Measurements from ENCODE around the gene NRXN3.

Gene NRXN3

DNA sequence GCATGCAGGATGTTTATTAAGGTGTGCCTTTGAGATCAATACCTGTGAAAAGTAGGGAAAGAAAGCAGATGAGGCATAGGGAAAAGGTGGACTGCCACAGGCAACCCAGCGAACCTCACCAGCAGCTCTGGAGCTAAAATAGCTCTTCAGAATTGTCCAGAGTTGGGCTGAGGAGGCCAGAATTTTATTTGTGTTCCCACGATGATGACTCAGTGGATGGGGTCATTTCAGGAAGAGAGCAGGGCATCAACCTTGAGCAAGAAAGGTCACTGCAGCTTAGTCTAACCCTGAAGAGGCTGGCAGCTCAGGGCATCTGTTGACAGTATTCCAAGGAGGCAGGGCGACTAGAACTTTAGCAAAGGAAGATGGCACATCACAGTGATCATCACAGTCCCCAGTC, 1345.0 kb downstream of the NRXN3 start:
- DNase-seq, result no peak

DNA sequence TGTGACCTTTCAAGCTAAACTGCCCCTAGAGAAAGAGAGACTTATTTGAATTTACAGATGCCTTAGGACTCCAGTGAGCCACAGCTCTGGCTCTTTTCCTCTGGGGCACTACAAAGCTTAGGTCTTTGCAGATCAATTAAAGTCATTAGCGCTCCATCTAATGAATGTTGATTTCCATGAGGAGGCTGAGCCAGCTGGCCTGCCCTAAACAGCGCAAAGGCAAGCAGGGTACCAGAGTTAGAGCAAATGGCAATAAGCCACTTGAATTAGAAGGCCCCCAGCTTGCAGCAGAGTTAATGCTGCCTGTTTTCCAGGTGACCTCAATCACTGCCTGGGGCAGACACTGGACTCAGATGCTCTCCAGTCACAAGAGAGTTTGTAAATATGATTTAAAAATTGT, 1345.8 kb downstream of the NRXN3 start:
- DNase-seq, result no peak

DNA sequence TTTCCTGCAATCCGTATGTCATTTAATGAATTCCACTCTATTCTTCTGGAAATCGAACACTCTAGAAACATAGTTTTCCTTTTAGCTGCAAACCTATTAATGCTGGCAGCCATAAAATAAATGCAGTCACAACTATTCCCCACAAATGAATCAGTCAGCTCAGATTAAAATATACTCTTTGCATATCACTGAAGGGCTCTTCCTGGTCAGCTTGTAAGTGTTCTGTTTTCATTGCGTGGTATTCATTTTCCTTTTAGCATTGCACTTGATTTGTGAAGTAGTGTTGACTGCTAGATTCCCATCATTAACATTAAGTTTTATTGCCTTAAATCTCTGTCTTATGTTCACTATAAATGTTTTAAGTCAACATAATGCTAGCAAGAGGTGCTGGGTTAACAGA, 1355.2 kb downstream of the NRXN3 start:
- no peak for DNase-seq

DNA sequence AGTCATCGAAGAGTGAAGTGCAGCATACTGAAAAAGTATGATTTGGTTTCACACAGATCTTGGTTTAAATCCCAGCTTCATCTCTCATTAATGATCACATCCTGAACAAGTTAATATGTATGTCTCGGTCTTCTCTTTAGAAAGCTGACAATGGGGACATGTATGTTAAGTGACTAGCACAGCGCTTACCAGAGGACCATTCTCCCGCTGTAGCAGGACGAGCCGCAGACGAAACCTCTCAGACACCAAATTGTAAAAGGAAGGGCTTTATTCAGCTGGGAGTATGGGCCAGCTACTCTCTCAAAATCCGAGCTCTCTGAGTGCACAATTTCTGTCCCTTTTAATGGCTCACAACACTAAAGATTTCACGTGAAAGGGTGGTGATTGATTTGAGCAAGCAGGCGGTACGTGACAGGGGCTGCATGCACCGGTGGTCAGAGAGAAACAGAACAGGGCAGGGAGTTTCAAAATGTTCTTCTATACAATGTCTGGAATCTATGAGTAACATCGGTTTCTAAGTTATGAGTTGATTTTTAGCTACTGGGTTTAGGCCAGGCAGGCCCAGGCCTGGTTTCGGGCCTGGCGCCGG, 1358.7 kb downstream of the NRXN3 start:
- no peak for DNase-seq

DNA sequence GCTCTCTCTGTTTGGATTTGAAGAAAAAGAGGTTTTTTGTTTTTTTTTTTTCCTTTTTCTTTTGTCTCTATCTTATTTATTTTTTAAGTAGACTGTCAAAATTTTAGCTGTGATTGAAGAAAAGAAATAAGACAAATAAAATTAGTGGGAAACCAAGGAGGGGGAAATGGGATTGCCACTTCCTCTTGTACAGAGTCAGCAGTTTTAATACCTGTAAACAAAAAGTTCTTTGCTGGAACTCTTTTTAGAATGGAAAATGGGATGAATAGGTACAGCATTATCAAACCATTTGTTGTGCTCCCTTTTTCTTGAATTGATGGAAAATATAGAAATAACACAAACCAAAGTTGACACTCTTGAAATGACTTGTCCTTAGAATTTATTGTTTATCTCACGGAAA, 1360.4 kb downstream of the NRXN3 start:
- no peak for DNase-seq

DNA sequence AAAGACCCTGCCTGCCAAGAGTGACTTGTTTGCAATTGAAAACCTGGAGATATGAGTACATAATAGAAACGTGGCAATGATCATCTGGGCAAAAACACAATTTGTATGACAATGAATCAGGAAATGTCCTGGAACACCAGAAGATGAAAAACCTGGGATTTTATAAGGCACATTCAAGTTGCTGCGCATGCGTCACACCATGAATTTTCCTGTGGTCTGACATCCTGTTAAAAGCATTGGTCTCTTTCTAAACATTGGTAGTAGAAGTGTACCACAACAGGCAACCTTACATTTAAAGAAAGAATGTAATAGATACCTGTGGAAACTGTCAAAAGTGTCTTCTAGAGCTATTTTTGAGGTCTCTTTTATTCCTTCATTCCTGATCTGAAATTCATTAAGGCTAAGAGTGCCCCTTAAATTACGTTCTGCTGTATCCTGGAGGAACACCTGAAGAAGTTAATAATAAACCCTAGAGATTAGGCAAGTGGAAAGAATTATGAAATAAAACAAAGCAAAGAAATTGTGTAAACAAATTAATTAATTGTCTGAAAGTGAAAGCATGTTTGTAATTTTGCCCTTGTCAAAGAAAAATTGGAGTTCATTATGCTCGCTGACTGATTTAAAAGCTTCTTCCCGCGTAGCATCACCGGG, 1364.7 kb downstream of the NRXN3 start:
- no peak for DNase-seq

DNA sequence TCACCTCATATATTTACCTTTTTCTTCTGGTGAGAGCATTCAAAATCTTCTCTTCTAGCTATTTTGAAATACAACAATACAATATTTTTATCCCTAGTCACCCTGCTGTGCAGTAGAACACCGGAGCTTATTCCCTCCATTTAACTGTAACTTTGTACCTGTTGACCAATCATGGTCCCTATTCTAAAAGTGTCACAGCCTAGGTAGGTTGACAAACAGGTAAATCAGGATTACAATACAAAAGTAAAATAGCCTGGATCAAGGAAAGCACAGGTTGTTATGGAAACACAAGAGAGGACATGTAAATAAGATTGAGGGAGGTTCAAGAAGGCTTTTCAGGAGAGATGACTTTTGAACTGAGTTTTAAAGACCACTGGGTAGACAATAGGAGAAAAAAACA, 1370.2 kb downstream of the NRXN3 start:
- DNase-seq, result no peak

DNA sequence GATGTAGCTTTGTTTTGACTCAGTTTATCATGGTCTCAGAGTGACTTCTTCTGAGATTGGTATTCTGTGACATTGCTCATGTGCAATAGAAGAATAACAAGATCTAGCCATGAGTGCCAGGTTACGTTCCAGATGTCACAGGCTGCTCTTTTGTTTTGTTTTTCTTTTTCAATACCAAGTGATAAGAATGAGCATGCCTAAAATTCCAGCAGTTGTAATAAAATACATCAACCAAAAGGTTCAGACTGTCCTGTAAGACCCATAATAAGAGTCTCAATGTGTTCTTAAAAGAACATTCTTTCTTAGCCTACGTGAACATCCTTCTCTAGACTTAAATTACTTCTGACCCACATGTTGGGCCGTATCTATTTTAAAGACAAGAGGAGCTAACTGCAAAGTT, 1371.9 kb downstream of the NRXN3 start:
- no peak for DNase-seq

DNA sequence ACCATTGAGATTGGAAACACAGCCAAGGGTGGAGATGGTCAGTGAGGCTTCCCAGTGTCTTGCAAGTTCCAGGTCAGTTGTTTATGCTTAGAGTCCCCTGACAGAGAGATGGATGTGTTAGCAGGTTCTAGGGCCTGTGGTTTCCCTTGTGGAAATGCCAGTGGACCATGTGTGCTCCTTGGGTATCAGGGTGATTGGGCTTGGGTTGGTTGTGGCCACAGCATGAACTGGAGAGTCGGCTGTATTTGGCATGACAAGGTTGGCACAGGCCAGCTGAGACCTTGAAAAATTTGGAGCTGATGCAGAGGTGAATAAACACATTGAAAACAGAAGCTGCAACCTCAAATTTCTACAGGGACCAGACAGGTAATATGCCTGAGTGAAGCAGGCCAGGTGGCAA, 1373.2 kb downstream of the NRXN3 start:
- DNase-seq, result no peak

DNA sequence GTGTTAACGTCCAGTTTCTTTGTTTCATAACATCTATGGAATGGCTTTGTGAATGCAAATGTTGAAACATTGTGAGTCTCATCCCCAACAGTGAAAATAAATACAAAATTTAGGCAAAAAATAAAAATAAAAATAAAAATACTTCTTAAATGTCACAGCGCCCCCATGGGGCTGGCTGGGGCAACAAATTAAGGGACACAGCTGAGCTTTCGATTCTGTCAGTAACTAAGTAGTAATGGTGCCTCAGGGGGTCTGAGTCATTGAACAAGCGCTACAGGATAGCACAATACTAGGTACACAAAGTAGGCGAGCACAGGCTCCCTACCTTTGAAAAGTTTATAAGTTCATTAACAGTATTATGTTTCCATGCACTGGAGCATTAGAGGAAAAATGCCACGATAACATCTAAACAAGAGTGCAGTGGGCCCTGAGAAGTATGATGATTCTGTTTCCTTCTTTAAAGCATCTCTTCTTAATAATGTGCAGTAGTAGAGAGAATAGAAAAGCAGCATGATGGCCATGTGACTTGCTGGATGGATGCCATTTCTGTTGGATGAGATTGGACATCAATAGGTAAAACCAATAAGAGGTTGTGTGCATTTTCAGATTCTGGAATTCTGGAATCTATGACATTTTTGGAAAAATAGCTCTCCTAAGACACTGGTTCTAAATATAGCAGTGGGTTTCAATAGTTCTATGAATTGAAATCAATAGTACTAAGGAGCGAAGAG, 1374.0 kb downstream of the NRXN3 start:
- no peak for DNase-seq

DNA sequence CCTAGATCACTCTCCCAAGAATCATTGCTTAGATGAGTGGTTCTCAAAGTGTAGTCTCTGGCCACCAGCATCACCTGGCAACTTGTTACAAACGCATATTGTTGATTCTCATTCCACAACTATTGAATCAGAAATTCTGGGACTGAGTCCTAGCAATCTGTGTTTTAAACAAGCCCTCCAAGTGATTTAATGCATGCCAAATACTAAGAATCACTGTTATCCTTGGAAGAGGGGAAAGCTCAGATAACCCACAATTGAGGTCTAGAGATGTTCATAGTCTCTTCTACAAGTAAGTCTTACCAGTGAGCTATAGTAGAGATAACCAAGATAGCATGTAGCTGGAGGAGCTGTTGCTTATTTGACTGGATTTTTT, 1374.5 kb downstream of the NRXN3 start:
- no peak for DNase-seq

DNA sequence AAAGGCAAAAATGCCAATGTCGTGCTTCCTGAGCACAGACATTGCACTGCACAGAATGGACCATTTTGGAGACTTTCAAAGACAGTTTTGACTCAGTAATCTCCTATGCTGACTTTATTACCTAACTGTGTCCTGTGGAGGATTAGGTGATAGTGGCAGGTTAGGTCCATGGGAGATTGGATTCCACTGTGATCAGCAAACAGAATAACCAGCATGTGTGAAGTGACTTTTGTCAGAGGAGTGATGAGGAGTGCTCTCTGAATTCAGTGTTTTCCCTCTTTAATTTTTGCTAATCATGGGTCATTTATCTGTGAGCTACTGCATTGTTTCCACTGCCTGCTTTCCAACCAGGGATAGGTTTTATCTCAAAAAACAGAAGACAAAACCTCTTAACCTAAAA, 1378.7 kb downstream of the NRXN3 start:
- DNase-seq, result no peak

DNA sequence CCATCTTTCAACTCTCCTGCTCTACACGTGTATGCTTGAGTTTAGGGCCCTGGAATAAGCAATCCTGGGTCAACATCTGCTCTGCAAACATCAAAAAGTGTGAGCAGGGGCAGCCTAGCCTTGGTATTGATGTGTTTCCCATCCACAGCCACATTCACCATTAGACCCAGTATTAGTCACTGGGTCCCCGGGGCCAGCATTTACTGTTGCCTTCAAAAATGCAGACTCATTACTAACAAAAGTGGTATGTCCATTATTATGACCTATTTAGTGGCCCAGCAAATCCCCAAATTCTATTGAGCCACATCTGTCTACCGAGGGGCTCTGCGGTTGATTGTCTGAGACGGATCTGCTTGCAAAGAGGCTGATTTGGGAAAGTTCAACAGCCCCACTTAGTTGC, 1379.3 kb downstream of the NRXN3 start:
- DNase-seq, result no peak

DNA sequence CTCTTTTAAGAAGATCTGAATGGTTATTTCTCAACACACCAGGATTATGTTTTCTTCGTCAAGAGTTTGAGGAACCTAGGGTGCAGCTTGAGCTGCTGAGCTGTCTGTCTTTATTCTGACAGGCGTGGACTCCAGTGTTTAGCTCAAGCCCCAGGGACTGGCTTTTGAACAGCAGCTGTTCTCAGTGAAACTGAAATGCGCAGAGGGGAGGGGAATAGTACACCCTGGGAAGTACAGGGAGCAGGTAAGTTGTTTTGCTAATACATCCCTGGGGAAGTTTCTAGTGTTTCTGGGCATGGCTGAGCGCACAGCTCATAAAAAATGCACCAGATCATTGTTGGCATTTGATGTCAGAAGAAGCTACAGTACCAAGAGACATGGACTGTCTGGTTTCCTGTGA, 1381.3 kb downstream of the NRXN3 start:
- no peak for DNase-seq

DNA sequence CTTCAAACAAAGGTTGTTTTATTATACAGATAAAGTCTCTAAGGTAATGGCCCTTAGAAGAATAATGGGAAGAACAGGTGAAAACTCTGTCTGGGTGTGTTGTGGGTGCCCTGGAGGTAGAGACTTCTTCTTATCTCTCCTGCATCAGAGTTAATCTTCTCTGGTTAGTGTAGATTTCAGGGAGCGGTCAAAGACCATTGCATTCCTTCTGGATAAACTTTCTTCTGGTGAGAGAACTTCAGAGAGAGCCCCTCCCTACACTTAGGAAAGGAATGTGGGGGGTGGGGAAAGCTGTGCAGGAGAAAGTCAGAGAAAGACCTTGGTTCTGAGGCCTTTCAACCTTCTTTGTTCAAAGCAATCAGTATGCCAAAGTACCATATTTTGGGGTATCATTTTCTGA, 1382.6 kb downstream of the NRXN3 start:
- DNase-seq, result no peak

DNA sequence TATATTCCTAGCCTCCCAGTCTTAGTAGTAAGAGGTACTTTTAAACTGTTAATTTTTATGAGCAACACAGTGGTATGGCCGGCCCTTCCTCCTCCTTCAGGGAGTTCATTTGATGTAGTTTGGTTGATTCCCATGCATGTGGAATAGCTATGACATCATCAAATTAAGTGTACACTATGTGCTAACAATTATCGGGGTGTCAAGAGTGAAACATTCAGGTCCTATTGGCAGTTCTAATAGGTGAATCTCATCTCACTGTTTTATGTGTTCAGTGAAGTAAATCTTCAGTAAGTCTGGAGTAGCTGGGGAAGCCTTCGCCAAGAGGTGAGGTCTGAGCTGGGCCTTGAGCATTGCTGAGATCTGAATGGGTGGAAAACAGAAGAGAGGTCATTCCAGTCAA, 1384.6 kb downstream of the NRXN3 start:
- no peak for DNase-seq

DNA sequence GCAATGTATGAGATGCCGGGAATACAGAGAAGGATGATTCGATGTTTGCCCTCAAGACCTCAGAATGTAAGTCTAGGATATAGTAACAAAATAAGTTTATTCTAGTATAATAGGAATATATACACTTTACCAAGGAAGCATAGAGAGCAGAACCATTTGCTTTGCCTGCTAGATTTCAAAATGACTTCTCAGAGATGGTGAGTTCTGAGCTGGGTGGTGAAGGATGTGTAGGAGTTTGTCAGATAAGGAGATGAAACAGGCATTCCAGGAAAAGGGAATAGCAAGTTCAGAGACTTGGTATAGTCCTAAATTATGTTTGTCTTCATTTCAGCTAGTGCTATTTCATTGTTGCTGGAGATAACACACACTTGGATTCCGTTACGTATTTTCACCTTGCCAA, 1385.3 kb downstream of the NRXN3 start:
- no peak for DNase-seq

DNA sequence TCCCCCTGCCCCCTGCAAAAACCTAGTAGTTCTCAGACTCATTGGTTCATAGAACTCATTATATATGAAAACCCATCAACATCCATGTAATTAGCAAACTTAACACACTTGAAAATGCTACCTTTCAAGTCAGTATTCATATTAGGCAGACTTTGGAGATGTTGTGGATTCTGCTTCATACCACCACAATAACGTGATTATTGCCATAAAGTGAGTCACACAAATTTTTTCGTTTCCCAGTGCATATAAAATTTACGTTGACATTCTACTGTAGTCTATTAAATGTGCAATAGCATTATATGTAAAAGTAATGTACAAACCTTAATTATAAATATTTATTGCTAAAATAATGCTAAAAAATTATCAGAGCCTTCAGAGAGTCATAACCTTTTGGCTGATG, 1387.1 kb downstream of the NRXN3 start:
- no peak for DNase-seq

DNA sequence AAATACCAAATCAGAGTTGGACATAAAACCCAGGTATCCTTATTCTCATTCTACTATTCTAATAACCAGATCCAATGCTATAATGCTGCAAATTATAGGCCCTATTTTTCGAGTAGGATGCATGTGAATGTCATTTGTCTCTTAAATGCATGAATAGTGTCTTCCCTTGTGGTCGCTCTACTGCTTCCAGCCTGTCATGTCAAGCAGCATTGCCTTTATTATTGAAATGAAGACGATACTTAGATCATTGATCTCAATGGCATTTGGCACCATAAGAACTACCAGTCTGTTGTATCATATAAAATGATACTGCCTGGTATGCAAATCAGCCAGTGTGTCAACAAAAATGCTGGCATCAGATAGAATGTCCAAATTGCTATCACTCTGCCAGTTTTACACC, 1392.0 kb downstream of the NRXN3 start:
- no peak for DNase-seq

DNA sequence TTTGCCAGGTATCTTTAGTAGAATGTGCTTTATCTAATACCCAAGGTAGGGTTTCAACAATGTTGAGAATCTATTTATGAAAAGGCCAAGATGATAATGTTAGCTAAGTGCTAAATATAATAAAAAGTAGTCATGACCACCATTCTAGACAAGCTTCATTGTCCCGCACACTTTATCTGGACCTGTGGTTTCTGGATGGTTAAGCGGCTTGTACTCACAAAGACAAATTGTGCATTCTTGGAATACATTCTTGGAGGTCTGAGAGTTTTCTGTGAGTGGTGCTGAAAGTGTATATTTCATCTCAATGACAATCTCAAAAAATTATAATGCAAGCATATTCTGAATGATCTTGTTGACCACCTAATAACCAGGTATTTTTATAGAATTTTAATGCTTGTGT, 1394.2 kb downstream of the NRXN3 start:
- no peak for DNase-seq

DNA sequence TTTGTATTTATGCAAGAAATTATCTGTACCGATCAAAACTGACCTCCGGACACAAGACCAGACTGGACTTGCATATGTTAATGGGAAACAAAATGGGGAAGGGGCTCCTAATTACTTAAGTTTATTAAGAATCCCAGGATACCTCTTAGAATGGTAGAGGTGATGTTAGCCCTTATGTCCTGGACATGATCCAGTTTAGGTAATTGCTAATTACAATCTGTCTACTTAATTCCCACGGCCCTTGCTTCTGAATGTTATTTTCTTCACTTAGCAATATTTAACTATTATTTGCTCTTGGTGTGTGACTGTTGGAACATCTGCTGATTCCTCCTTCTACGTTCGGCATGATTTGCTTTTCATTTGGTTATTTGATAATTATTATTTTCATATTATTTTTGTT, 1397.1 kb downstream of the NRXN3 start:
- no peak for DNase-seq

DNA sequence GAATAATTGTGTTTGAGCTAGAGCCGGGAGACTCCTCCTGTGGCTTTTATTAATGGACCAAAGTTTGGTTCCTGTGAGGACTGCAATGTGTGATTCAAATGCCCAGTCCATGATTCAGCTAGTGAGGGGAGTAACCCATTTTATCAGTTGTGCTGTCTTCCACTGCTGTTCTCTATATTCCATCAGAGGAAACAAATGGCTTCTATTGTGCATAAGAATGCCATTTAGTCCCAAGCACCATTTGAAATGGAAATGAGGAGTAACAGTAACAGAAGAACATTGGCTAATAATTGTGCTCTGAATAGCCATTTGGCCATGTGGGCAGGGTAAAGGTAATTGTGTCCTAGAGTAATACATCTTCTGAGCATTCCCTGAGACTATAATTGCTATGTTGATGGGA, 1398.4 kb downstream of the NRXN3 start:
- DNase-seq, result no peak

DNA sequence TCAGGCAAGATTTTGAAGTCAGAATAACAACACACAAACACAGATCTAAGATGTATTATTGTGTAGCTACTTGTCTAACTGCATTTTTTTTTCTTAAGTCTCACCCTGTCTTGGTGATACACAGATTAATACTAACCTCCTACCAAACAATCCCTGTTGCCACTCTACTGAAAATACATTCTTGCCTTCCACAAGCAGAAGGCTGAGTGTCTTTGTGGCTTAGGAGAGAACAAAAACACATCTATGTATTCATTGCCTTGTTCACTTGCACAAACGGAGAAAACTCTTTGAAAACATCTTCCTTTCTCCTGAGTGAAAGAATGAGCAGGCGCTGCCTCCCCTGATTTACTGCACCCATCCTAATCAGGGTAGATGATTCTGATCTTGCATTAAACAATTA, 1398.9 kb downstream of the NRXN3 start:
- DNase-seq, result no peak

DNA sequence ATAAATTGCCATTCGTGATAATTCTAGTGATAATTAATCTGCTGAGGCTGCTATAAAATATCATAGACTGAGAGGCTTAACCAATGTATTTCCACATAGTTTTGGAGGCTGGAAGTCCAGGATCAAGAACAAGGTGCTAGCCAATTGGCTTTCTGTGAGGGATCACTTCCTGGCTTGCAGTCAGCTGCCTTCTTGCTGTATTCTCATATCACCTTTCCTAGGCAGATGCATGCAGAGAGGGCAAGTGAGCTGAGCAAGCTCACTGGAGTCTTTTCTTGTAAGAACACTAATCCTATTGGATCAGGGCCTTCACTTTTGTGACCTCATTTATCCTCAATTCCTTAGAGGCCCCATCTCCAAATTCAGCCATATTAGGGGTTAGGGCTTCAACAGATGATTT, 1400.5 kb downstream of the NRXN3 start:
- no peak for DNase-seq

DNA sequence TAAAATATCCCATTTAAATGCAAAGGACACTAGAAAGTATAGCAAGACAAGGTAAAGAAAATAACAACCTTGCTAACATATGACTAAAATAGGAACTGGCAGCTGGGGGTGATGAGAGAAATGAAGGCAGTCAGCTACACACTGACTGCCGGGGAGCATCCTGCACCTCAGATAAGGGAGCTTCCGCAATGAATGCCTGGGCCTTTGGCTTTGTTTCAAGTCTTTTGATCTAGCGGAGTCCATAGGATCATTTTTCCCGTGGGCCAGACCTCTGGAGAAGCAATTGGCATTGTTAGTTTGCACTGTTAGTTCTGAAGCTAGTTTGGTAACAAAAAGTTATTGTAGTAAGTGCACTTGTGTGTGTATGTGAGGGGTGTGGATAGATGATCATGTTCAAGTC, 1401.2 kb downstream of the NRXN3 start:
- DNase-seq, result no peak
